Stimulated activated CD8-positive, alpha-beta memory T cell treated with anti-CD3 and anti-CD28 coated beads, Interleukin-12 subunit alpha, Interleukin-12 subunit beta, amount 100 ng/mL, for 1 hour (primary cell): ENCODE measurements around the gene PITX2.

Experiments used
- DNase-seq: peaks from one replicate; pipeline ENCODE4 v3.0.0-alpha.2; 2020; ENCODE audit warnings: low read depth

The PITX2 gene

GRCh38 chr4:110622841-110623717 lies at the start of gene PITX2:
TSS of gene PITX2 (minus strand) at chr4:110623077. CDS start at chr4:110622460, 617 bp downstream.
- no peak for DNase-seq

DNA sequence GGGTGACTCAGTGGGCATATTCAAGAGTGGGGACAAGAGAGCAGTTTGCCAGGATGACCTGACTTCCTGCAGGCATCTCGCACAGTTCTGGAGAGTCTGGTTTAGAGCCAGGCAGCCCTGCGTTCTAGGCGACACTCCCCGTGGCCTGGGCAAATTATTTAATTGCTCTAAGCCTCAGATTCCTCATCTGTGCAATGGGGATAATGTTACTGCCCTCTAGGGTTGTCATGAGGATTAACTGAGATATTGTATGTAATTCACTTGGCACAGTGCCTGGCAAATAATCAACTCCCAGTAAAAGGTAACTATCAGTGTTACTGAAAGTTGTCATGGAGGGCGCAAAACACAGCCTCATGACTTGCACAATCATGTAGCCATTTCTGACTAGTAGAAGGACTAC lies 48.8 kb upstream of the PITX2 start:
- DNase-seq, result no peak

GRCh38 chr4:110669663-110670062 lies 46.8 kb upstream of the PITX2 start:
- DNase-seq, result no peak

GRCh38 chr4:110668463-110669235 lies 45.8 kb upstream of the PITX2 start:
- DNase-seq, result no peak

DNA sequence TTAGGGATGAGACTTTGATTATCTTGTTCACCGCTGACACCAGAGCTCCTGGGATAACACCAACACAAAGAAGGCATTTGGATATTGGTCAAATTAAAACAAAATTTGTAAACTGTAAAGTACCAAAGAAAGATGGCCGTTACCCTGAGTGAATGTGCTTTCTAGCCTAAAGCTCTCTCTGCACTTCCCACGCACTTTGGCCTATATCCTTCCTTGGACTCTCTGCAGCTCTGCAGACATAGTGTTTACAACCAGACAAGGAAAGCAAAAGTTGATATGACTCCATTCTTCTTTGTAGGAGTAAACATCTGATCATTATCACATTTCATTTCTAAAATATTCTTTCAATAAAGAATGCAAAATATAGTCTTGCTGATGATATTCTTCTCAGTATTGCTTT lies 44.8 kb upstream of the PITX2 start:
- no peak for DNase-seq

- DNase-seq, result no peak
Observed at GRCh38 chr4:110666030-110666429, 43.2 kb upstream of the PITX2 start.

GRCh38 chr4:110663738-110664444 lies 41.0 kb upstream of the PITX2 start:
- DNase-seq, result no peak

- DNase-seq, result no peak
Observed at GRCh38 chr4:110663206-110663605, 40.3 kb upstream of the PITX2 start.

GRCh38 chr4:110660755-110661154 lies 37.9 kb upstream of the PITX2 start:
- no peak for DNase-seq

DNA sequence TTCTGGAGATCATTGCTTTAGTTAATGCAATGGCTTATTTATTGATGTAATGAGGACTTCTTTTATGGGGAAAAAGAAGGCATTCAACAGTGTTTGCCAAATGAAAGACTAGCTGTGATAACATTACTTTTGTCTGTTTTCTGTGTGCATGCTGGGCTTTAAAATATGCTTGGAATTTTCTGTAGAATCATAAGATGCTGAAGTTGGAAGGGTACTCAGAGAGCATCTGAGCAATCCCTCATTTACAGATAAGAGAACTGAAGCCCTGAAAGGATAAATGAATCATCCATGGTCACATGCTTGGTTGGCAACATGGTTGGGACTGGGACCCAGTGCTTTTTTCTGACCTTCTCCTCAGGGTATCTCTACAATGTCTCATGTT lies 31.4 kb upstream of the PITX2 start:
- no peak for DNase-seq

GRCh38 chr4:110653321-110654253 lies 30.7 kb upstream of the PITX2 start:
- DNase-seq, result no peak

DNA sequence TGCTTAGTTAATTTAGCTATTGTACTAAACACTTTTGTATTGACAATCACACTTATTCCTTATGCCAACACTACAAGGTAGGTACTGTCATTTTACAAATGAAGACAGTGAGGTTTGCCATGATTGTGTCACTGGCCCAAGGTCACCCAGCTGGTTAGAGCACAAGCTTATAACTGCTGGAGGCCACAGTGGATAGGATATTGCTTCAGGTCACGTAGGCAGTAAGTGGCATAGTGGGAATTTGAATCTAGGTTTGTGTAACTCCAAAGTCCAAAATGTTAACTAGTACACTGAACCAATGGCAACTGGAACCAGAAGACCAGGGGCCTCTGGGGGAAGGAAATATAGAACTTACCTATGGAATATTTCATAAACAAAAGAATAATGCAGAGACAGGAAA lies 21.1 kb upstream of the PITX2 start:
- no peak for DNase-seq

GRCh38 chr4:110643096-110643495 lies 20.2 kb upstream of the PITX2 start:
- DNase-seq, result no peak

DNA sequence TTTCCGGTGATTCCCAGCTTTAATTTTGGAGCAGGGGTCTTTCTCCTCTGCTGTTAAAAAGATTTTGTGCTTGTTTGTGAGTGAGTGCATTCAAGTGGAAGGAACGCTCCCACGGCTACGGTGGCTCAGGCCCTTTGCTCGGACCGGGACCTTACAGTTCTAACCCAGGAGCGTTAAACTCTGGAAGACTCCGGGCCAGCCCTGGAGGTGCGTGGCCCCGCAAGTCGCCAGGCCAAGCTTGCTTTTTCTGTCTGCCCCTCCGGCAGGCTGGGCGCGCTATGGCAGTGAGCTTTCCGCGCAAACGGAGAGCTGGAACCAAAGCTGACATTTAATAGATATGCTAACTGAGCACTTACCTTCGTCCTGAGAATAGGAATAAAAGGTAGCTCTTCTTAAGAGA lies 18.3 kb upstream of the PITX2 start:
- no peak for DNase-seq

- DNase-seq, result no peak
Observed at GRCh38 chr4:110640576-110640975, 17.7 kb upstream of the PITX2 start.

GRCh38 chr4:110639207-110640090 lies 16.6 kb upstream of the PITX2 start:
- DNase-seq, result no peak

DNA sequence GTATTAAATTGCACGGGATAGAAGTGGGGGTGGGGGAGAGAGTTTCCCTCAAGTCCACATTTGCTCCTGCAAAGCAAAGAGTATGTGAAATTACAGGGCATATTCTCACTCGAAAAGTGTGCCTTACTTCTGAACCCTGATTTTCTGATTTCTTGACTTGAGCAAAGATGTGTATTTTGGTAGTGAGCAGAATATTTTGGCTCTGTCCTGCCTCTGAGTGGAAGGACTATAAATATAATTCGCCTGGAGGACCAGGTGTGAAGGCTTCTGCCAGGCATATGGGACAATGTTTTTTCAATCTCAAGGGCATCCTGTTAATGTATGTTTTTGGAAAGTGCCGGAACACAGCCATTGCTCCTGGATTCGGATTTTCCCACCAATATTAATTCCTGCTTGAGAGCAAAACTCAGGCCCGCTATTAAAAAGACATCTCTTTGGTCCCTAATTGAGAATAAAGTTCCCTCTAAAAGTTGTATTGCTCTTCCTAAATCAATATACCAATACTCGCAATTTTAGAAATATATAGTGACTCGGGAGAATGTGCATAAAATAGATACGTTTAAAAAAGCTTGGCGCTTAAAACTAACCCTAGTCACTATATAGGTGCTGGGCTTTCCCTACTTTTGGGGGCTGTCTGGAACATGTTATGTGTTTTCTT lies 15.3 kb upstream of the PITX2 start:
- no peak for DNase-seq

GRCh38 chr4:110637408-110638088 lies 14.7 kb upstream of the PITX2 start:
- DNase-seq, result no peak

DNA sequence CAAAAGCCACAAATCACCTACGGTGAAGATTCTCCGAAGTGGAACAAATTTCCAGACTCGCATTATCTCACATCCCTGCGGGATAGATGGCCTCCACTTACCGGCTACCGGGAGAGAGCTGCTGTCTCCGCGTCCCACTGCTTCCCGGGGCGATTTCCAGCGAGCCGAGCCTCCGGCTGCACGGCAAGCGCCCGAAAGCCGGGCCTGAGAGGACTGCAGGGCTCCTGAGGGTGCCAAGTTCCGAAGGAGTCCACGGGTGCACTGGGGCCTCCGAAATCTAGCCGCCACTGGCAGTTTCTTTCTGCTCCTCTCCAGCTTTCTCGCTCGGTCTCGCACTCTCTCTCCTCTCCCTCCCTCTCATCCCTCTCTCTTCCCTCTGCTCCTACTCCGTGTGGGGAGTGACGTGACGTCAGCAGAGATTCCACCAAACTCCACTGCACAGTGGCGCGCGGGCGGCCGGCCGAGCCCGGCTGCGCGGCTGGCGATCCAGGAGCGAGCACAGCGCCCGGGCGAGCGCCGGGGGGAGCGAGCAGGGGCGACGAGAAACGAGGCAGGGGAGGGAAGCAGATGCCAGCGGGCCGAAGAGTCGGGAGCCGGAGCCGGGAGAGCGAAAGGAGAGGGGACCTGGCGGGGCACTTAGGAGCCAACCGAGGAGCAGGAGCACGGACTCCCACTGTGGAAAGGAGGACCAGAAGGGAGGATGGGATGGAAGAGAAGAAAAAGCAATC lies 14.0 kb upstream of the PITX2 start:
- DNase-seq, result no peak
